Fibroblast of skin of back (primary cell): ENCODE measurements around the gene KATNIP. TPM values are rescaled to one million over a fixed set of nuclear protein-coding genes. Genes with fewer than 3 reads are reported as not detected.

Experiments used
- DNase-seq: peaks from one replicate; pipeline ENCODE4 v3.0.0-alpha.2; 2013
- polyA plus RNA-seq, 2 experiments: library from polyadenylated mRNA; unstranded; fragments of 120-200 nt; gene quantifications; one replicate each; pipeline ENCODE4 v1.2.1, GENCODE V29; 2013; ENCODE audit not compliant: insufficient read length in 2 of 2

The KATNIP gene
- polyA plus RNA-seq (2013, experiment 1 of 2; ENCODE audit: insufficient read length), result 11.0 TPM
- 8.4 TPM for polyA plus RNA-seq (2013, experiment 2 of 2; ENCODE audit: insufficient read length)

DNA sequence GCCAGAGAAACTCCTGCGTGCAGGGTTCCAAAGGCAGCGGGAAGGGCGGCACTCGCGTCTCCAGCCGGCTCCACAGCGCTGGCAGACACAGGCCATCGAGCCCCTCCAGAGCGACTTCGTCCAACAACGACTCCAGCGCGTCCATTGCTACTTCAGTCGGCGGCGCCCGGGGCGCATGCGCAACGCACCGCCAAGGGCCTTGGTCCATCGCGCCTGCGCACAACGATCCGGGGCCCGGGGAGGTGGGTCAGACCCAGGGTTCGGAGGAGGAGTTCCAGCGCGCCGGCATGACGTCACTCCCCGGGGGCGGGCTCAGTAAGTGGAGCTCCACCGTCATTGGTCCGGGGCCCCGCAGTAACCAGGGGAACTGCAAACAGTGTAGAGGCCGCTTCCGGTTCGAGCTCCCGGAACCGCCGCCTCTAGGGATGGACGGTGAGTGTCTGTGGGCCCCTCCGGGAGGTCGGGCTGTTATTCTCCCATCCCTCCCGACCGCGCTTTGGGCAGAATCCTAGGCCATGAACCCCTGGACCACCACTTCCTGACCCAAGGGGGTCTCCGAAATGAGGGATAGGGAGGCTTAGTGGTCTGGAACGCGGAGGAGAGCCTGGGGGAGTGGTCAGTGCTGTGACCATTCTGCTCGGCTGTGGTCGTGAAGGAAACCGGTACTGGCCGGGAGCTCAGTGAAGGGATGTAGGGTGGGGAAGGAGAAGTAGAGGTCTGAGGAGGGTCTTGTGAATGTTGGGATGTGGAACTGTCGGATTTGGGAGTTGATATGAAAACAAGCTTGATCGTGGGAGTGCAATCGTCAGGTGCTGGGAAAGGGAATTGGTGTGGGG, at the start of gene KATNIP, which contains the start of gene GTF3C1:
Gene KATNIP (plus strand): TSS at position 399 of the 836 bp plus-strand sequence. CDS start 27 bp downstream, at position 426.
Gene GTF3C1 (minus strand): TSS at position 168 of the 836 bp plus-strand sequence. CDS start 23 bp downstream, at position 145.
- DNase-seq, result peak; percentile 97

DNA sequence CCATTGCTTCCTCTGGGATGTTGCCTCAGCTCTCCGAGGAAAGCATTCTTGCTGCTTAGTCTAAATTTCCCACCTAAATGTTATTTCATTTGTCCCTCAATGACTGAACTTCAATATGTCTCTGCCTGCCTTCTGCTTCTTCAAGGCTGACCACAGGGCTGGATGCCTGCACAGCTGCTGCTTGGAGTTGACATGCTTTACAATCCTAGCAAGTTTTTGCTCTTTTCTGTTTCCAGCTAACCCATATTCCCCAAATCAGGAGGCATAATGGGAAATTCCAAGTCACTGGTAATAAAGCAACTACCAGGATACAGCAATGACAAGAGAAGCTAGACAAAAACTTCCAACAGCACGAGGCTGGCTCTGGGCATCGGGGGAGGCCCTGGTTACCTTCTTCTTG, 49.1 kb upstream of the KATNIP start:
- DNase-seq, result no peak

DNA sequence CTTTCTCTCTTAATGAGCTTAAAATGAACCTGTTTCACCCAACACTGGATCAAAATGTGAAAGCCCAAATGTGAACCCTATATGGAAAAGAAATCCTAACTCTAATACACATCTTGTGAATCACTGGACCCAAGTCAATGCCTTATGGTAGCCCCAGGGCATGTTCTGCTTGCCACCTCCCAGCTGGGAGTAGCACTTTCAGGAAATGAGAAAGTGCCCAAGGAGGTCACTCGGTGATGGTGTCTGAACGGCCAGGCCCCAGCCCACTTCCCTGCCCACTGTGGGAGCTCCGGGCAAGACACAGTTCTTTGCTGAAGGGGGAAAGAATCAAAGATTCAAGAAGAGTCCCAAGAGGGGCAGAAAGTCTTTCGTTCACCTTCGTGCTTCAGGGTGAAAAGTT, 46.3 kb upstream of the KATNIP start:
- no peak for DNase-seq

GRCh38 chr16:27505297-27506236, 44.4 kb upstream of the KATNIP start:
- DNase-seq, result no peak

- DNase-seq, result no peak
Observed at GRCh38 chr16:27506771-27507170, 43.2 kb upstream of the KATNIP start.

GRCh38 chr16:27508476-27508875, 41.5 kb upstream of the KATNIP start:
- no peak for DNase-seq

GRCh38 chr16:27511657-27512448, 38.1 kb upstream of the KATNIP start:
- no peak for DNase-seq

DNA sequence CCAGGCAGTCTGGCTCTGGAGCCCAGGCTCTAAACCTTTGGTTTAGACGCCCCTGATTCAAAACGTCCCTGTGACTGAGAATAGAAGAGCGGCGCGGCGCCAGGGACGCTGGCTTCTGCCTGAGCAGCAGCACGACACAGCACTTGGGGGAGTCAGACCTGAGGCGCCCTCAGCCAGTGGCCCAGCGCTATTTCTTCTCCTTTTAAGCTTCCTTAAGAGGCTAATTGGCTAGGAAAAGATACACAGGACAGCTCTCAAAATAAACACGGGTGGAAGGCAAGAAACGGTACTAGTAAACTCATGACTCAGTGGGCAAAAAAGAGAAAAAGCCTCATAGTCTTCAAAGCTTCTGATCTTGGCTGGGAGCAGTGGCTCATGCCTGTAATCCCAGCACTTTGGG, 35.1 kb upstream of the KATNIP start:
- DNase-seq, result no peak

DNA sequence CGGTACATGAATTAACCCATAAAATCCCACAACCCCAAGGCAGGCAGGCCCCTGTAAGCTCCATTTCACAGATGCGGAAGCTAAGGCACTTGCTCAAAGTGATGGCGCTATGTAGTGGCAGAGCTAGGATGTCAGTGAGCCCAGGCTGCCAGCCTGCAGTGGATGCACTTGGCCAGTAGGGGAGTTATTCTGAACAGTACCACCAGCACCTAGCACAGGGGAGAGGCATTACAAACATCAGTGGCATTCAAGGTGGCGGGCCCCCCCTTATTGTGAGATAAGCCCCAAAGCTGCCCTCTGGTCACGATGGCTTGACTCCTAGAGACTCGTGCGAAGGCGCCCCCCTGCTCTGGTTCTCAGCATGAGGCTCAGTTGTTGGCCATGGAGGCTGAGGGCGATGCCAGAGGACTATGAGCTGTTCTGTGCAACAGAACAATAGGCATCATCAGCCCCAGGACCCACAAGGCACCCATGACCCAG, 34.0 kb upstream of the KATNIP start:
- DNase-seq, result no peak

- no peak for DNase-seq
Observed at GRCh38 chr16:27516365-27516764, 33.6 kb upstream of the KATNIP start.

DNA sequence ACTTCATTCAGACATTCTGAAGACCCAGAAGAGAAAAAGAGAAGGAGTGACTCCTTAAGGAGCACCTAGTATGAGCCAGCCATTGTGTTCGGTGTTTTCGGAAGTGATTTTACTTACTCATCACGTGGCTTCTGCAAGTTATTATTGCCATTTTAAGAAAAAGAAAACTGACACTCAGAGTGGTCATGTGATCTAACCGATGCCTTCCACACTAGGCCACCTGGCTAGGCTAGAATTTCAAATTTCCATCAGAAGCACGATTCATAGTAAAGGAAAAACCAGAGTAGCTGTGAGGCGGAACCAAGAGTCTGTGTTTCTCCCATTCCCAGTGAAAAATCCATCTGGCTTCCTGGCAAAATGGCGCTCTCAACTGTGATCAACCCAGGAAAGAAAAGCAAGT, 32.3 kb upstream of the KATNIP start:
- no peak for DNase-seq

- no peak for DNase-seq
Observed at GRCh38 chr16:27518226-27518625, 31.7 kb upstream of the KATNIP start.

GRCh38 chr16:27520982-27521673, 28.8 kb upstream of the KATNIP start:
- DNase-seq, result peak; percentile 26

- DNase-seq, result no peak
Observed at GRCh38 chr16:27522173-27522707, 27.7 kb upstream of the KATNIP start.

GRCh38 chr16:27526180-27526579, 23.8 kb upstream of the KATNIP start:
- DNase-seq, result no peak

DNA sequence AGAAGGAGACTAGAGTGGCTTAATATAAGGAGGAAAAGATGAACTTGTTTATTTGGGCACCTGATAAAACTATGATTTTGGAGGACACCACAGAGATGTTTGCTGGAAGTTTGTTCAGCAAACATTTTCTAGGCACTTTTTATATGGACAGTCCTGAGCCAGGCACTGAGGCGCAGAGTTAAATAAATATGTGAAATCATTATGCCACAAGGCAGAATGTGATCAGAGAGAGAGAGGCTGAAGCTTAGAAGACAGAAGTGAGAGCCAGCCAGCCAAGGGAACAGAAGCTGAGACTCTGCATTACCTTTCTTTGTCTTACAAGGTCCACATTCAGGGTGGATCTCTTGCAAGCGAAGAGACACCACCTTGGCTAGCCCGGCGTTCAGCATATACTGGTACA, 21.6 kb upstream of the KATNIP start:
- DNase-seq, result no peak

GRCh38 chr16:27529962-27530361, 20.0 kb upstream of the KATNIP start:
- peak; percentile 94 for DNase-seq

DNA sequence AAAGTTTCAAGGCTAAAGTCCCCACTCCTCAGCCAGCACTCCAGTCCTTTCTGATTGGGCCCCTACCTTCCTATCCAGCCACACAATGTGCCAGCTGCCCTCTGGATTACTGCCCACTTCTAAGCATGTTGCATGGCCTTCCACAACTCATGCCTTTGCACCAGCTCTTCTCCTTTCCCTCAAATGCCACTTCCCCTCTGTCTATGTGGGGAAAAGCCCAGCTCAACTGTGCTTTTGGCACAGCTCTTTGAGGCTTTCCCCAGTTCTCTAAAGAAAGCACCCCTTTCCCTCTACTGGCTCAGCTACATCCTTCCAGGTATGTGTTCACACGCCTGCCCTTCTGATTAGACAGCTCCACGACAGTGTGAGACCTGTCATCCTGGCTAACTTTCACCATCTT, 18.8 kb upstream of the KATNIP start:
- DNase-seq, result no peak

- no peak for DNase-seq
Observed at GRCh38 chr16:27531826-27532800, 17.8 kb upstream of the KATNIP start.

DNA sequence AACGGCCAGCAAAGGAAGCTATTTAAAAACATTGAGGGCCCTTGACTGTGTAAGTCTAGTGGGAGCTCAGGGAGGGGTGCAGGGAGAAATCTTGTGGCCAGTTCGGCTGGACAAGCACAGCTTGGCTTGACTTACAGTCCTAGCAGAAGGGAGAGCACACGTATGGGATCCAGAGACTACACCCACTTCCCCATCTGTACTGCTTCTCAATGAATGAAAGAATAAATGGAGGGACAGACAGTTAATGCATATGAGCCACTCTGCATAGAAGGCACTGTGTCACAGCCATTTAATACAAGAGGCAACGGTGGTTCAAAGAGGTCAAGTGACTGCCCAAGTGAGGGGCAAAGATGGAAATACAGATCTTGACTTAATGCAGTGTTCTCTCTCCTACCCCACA, 15.7 kb upstream of the KATNIP start:
- DNase-seq, result no peak
